Endometrial microvascular endothelial cells (primary cell): ENCODE data around the gene LGALS4. TPM values are rescaled to one million over a fixed set of nuclear protein-coding genes. Genes with fewer than 3 reads are reported as not detected.
"Not testable (repeated sequence)": the region's sequence is repeated elsewhere in the genome, so short reads cannot be mapped to it uniquely, and the experiment has no call there.

Source experiments
- in situ Hi-C: cut with HindIII; loops from 2 replicates; pipeline ENCODE4 v1.10.0; 2017; ENCODE audit warnings: low sequenced_read_pairs, low pct_unique_long_range_greater_than_20kb; ENCODE audit errors: inconsistent ontology term
- total RNA-seq: library from RNA; depleted of rRNA; stranded (reverse); fragments of >200 nt; gene quantifications from one replicate; pipeline ENCODE4 v1.2.3, GENCODE V29; 2015; ENCODE audit errors: inconsistent ontology term

The LGALS4 gene
- total RNA-seq, 1 donor from 2014 or later: 0.56 TPM

- in situ Hi-C loops: no loop called here
Observed at GRCh38 chr19:38805180-38805579, 7.6 kb downstream of the LGALS4 start.

GRCh38 chr19:38803543-38803942, 9.2 kb downstream of the LGALS4 start:
- in situ Hi-C loops: no loop called here

GRCh38 chr19:38801359-38802095, 11.2 kb downstream of the LGALS4 start:
- in situ Hi-C loops: no loop called here

DNA sequence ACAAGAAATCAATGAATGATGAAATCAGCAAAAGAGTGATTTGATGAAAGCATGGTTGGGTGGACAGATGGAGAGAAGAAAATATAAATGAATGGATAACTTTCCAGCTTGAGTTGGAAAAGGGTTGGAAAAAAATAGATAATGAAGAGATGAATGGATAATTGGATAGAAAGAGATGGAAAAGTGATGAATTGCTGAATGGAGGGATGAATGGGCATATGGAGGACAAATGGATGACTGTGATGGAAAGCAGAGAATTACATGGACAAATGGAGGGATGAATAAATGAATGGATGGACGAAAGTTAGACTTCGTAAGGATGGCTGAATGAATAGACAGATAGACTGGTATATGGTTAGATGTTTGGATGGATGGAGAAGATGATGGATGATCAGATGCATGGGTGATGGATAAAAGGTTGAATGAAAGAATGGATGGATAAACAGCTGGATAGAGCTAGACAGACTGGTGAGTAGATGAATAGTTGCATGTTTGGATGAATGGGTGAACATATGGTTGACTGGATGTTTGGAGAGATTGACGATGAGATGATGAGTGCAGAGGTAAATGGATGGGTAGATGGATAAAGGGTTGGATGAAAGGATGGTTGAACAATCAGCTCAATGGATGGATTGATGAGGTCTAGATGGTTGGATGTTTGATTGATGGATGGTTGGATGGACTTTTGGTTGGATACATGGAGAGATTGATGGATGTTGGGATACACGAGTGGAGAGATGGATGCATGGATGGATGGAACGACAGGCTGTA, 12.0 kb downstream of the LGALS4 start:
- in situ Hi-C loops: no loop called here

DNA sequence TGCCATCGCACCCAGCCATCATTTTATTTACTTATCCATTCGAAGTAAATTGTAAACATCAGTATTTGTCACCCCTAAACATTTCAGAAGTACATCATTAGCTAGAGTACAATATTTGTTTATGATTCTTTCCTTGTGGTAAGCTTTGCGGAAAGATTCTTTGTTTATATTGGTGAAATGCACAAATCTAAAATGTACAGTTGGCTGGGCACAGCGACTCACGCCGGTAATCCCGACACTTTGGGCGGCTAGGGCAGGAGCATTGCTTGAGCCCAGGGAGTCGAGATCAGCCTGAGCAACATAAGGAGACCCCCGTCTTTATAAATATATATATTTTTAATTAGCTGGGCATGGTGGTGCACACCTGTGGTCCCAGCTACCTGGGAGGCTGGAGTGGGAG, 13.6 kb downstream of the LGALS4 start:
- in situ Hi-C loops: no loop called here

DNA sequence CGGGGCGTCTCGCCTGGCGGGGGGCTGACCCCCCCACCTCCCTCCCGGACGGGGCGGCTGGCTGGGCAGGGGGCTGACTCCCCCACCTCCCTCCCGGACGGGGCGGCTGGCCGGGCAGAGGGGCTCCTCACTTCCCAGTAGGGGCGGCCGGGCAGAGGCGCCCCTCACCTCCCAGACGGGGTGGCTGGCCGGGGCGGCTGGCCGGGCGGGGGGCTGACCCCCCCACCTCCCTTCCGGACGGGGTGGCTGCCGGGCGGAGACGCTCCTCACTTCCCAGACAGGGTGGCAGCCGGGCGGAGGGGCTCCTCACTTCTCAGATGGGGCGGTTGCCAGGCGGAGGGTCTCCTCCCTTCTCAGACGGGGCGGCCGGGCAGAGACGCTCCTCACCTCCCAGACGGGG, 15.0 kb downstream of the LGALS4 start:
- in situ Hi-C loops: not testable (repeated sequence)

GRCh38 chr19:38796154-38796553, 16.6 kb downstream of the LGALS4 start:
- in situ Hi-C loops: no loop called here

- in situ Hi-C loops: no loop called here
Observed at GRCh38 chr19:38795549-38795948, 17.2 kb downstream of the LGALS4 start.

DNA sequence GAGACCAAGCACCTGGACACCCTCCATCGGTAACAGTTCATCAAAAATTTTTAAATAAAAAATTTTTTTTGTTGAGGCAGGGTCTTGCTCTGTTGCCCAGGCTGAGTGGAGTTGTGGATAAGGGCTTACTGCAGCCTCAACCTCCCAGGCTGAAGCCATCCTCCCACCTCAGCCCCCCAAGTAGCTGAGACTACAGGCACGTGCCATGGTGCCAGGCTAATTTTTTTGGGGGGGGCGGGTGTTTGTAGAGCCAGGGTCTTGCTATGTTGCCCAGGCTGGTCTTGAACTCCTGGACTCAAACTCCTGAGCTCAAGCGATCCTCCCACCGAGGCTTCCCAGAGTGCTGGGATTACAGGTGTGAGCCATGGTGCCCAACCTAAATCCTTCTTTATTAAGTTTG, 19.1 kb downstream of the LGALS4 start:
- in situ Hi-C loops: no loop called here

GRCh38 chr19:38793177-38793576, 19.6 kb downstream of the LGALS4 start:
- in situ Hi-C loops: no loop called here

- in situ Hi-C loops: no loop called here
Observed at GRCh38 chr19:38792250-38793111, 20.3 kb downstream of the LGALS4 start.

- in situ Hi-C loops: not testable (repeated sequence)
Observed at GRCh38 chr19:38791451-38792064, 21.2 kb downstream of the LGALS4 start.

DNA sequence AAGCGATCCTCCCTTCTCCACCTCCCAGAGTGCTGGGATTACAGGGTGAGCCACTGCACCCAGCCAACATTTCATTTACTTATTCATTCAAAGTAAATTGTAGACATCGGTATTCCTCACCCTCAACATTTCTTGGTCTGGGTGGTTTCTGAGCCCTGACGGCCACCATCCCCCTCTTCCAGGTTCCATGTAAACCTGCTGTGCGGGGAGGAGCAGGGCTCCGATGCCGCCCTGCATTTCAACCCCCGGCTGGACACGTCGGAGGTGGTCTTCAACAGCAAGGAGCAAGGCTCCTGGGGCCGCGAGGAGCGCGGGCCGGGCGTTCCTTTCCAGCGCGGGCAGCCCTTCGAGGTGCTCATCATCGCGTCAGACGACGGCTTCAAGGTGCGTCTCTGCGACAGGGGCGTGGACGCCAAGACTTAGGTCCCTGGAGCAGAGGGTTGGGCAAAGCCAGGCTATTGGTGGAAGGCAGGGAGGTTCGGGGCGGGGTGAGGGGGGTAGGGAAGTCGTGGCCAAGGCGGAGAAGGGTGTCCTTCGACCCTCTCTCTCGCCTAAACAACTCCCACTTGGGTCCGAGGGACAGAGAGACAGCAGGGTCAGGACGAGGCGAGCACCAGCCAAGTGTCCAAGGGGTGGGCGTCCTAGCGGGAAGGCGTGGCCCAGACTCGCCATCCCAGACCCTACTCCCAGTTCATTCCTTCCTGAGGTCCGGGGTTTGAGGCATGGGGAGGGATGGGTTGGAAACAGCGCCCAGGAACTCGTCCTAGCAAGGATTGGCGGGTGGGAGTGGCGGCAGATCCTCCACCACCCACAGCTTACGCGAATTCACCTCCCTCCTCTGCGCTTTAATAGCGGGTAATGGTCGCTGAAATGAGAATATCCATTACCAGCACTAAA, 22.0 kb downstream of the LGALS4 start:
- in situ Hi-C loops: not testable (repeated sequence)

GRCh38 chr19:38788478-38789243, 24.1 kb downstream of the LGALS4 start, which contains the start of gene LGALS7B:
Gene LGALS7B, plus strand, starts transcription at chr19:38789200. Its CDS starts 27 bp downstream, at chr19:38789227.
- in situ Hi-C loops: no loop called here

DNA sequence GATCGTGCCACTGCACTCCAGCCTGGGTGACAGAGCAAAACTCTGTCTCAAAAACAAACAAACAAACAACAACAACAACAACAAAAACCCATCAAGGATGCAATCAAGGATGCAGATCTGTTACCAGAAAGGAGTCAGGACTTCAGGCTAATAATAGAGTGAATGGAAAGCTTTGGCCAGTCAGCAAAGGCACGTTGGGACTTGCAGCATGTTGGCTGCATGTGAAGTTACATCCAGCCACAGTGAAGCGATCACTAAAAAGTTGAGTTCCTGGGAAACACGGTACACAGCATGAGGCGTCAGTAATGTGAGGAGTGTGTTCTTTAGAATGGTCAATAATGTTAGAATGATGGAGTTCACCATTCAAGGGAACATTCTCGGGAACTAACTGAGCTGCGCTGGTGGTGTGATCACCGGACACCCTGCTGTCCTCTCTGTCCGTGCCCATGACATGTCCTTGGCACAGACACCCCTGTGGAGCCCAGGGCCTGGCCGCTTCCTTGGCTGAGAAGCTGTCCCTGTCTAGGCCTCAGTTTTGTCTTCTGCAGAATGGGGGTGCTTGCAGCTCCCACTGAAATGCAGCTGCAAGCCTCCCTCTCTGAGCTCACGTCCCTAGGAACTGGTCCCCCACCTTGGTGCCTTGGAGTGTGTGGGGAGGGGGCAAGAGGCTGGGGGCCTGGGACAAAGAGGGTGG, 26.0 kb downstream of the LGALS4 start:
- in situ Hi-C loops: no loop called here

DNA sequence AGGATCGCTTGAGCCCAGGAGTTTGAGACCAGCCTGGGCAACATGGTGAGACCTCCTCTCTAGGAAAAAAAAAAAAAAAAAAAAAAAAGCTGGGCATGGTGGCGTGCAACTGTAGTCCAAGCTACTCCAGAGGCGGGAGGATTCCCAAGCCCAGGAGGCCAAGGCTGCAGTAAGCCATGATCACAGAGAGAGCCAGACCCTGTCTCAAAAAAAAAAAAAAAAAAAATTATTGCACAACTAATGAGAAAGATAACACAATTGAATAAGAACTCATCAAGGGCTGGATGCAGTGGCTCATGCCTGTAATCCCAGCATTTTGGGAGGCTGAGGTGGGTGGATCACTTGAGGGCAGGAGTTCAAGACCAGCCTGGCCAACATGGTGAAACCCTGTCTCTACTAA, 26.7 kb downstream of the LGALS4 start:
- in situ Hi-C loops: not testable (repeated sequence)

DNA sequence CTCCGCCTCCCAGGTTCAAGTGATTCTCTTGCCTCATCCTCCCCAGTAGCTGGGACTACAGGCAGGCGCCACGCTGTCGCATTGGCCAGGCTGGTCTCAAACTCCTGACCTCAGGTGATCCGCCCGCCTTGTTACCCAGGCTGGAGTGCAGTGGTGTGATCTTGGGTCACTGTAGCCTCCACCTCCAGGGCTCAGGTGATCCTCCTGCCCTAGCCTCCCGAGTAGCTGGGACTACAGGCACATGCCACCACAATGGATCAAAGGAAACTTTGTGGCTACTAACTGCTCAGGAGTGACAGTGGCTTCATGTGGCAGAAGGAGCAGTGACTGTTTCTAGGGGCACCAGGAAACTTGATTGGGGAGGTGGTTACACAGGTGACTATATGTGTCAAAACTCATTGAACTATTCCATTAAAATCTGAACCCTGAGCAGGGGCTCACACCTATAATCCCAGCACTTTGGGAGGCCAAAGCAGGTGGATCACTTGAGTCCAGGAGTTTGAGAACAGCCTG, 27.5 kb downstream of the LGALS4 start:
- in situ Hi-C loops: no loop called here
